ENCODE data around the gene PHLDA2.

PHLDA2 gene

DNA sequence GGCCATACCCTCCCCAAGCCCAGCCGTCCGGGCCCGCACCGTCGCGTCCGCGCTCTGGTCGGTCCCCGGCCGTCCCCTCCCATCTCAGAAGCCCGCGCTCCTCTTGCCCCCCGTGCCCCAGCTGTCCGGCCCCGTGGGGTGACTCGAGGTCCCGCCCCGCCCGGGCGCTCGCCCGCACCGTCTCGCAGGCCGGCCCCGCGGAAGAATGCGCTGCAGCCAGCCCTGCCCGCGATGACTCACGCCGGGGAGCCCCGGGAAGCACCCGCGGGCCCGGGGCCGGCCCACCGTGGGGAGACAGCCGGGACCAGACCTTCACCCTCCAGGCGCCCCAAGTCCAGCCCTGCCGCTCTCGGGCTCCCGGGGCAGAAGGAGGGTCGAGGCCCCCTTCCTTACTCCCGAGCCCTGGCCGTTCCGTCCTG is 320 bp upstream of the PHLDA2 start:
- TF ChIP-seq YY1 (tag by site-specific recombination; IDR thresholded peaks at IDR 0.05): no peak
- peak; percentile 70; the same call in 1 of the 2 replicates for TF ChIP-seq GLIS2 (tag by site-specific recombination; IDR thresholded peaks at IDR 0.05)
- TF ChIP-seq, protein P1, sequence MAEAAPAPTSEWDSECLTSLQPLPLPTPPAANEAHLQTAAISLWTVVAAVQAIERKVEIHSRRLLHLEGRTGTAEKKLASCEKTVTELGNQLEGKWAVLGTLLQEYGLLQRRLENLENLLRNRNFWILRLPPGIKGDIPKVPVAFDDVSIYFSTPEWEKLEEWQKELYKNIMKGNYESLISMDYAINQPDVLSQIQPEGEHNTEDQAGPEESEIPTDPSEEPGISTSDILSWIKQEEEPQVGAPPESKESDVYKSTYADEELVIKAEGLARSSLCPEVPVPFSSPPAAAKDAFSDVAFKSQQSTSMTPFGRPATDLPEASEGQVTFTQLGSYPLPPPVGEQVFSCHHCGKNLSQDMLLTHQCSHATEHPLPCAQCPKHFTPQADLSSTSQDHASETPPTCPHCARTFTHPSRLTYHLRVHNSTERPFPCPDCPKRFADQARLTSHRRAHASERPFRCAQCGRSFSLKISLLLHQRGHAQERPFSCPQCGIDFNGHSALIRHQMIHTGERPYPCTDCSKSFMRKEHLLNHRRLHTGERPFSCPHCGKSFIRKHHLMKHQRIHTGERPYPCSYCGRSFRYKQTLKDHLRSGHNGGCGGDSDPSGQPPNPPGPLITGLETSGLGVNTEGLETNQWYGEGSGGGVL (tag by site-specific recombination; IDR thresholded peaks at IDR 0.05): 0 out of 2 replicates have a peak, but pooled peaks have one; percentile 20
- TF ChIP-seq, protein P2, sequence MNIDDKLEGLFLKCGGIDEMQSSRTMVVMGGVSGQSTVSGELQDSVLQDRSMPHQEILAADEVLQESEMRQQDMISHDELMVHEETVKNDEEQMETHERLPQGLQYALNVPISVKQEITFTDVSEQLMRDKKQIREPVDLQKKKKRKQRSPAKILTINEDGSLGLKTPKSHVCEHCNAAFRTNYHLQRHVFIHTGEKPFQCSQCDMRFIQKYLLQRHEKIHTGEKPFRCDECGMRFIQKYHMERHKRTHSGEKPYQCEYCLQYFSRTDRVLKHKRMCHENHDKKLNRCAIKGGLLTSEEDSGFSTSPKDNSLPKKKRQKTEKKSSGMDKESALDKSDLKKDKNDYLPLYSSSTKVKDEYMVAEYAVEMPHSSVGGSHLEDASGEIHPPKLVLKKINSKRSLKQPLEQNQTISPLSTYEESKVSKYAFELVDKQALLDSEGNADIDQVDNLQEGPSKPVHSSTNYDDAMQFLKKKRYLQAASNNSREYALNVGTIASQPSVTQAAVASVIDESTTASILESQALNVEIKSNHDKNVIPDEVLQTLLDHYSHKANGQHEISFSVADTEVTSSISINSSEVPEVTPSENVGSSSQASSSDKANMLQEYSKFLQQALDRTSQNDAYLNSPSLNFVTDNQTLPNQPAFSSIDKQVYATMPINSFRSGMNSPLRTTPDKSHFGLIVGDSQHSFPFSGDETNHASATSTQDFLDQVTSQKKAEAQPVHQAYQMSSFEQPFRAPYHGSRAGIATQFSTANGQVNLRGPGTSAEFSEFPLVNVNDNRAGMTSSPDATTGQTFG (tag by site-specific recombination; IDR thresholded peaks at IDR 0.05; ENCODE audit: borderline replicate concordance): no peak
- TF ChIP-seq GLIS1 (tag by site-specific recombination; IDR thresholded peaks at IDR 0.05): peak; percentile 52; the same call in 1 of the 2 replicates
- TF ChIP-seq, protein P3, sequence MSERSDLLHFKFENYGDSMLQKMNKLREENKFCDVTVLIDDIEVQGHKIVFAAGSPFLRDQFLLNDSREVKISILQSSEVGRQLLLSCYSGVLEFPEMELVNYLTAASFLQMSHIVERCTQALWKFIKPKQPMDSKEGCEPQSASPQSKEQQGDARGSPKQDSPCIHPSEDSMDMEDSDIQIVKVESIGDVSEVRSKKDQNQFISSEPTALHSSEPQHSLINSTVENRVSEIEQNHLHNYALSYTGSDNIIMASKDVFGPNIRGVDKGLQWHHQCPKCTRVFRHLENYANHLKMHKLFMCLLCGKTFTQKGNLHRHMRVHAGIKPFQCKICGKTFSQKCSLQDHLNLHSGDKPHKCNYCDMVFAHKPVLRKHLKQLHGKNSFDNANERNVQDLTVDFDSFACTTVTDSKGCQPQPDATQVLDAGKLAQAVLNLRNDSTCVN (tag by site-specific recombination; optimal IDR thresholded peaks at IDR 0.05): peak; percentile 42
- no peak for TF ChIP-seq ZFP3 (tag by site-specific recombination; IDR thresholded peaks at IDR 0.05; ENCODE audit: low read depth)
- 0 out of 2 replicates have a peak, but pooled peaks have one; percentile 4 for TF ChIP-seq SP2 (tag by site-specific recombination; IDR thresholded peaks at IDR 0.05)
- TF ChIP-seq ZNF423 (tag by site-specific recombination; IDR thresholded peaks at IDR 0.05): 0 out of 2 replicates have a peak, but pooled peaks have one; percentile 26
- Histone ChIP-seq H3K9me3 (ENCODE audit: control insufficient read depth, insufficient read depth, low read depth, low read length) (no peaks in the 10 kb centered on the region), H3K4me1 (ENCODE audit: control insufficient read depth, insufficient read depth, low read length) (no peaks in the 10 kb centered on the region), H3K4me3 (ENCODE audit: low read depth, low read length) (peak overlapping the region; percentile 33), H3K27ac (ENCODE audit: extremely low read depth, low read depth, low read length) (no peak overlapping the region), H3K36me3 (ENCODE audit: control insufficient read depth in 2 of 2, insufficient read depth in 1 of 2, low read length in 2 of 2) (no peaks in the 10 kb centered on the region)
- CTCF ChIA-PET: interaction anchor here (0.6 to 3.7 kb wide), 19 partner anchors 9 to 916 kb away, joined by 3 to 25 read pairs (median 5); no protein-coding TSS in a partner anchor
- POLR2A ChIA-PET: interaction anchor here (0.6 to 2.3 kb wide), 24 partner anchors 10 to 398 kb away, joined by 3 to 22 read pairs (median 4); partner anchors contain the start of genes CDKN1C and NAP1L4

DNA sequence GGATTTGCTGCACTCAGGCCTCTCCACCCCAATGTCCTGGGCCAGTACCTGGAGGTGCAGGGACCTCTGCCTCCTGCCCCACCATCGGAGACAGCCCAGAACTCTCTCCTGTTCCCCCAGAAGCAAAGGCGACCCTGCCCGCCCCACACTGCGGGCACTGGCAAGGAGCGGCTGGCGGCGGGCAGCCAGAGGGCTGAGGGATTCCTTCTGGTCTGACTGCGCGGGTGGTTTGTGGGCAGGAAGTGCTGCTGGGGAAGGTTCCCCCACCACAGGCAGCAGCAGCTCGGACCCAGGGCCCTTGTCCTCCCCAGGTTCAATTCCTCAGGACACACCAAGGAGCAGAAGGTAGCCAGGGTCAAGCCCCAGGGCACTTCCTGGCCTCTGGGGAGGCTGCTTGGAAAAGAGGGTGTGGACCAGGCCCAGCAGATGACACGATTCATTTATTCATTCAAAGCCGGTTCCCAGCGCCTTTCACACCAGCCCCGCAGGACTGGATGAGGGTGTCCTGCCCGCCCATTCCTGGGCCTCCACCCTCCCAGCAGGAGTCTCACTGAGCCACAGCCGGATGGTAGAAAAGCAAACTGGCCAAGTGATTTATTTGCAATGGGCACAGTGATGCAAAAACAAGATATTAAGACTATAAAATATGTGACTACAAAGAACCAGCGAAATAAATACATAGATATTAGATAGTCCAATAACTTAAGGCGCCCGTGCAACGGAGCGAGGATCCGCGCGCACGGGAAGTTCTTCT is 1.2 kb downstream of the PHLDA2 start:
- TF ChIP-seq ZSCAN30 (tag by site-specific recombination; IDR thresholded peaks at IDR 0.05) (no peak), ZNF114 (tag by site-specific recombination; IDR thresholded peaks at IDR 0.05) (no peak), SP2 (tag by site-specific recombination; IDR thresholded peaks at IDR 0.05) (peak; percentile 11; the same call in 1 of the 2 replicates), ZNF416 (tag by site-specific recombination; IDR thresholded peaks at IDR 0.05) (no peak), ZNF433 (tag by site-specific recombination; IDR thresholded peaks at IDR 0.05; ENCODE audit: low read depth) (no peak), ZNF561 (tag by site-specific recombination; IDR thresholded peaks at IDR 0.05; ENCODE audit: borderline replicate concordance) (no peak), FEZF1 (tag by site-specific recombination; IDR thresholded peaks at IDR 0.05) (no peak), ZNF274 (IDR thresholded peaks at IDR 0.05; ENCODE audit: low read length) (no peak), ZNF274 (tag by site-specific recombination; IDR thresholded peaks at IDR 0.05; ENCODE audit: borderline replicate concordance) (no peak), ZIC2 (tag by site-specific recombination; IDR thresholded peaks at IDR 0.05) (peak; percentile 42), ZNF184 (tag by site-specific recombination; IDR thresholded peaks at IDR 0.05) (no peak), ZNF404 (tag by site-specific recombination; IDR thresholded peaks at IDR 0.05) (no peak), KLF1 (tag by site-specific recombination; IDR thresholded peaks at IDR 0.05) (peak; percentile 57), ZNF555 (tag by site-specific recombination; conservative IDR thresholded peaks at IDR 0.05) (no peak), ZNF596 (tag by site-specific recombination; IDR thresholded peaks at IDR 0.05) (no peak)
- TF ChIP-seq, protein P4, sequence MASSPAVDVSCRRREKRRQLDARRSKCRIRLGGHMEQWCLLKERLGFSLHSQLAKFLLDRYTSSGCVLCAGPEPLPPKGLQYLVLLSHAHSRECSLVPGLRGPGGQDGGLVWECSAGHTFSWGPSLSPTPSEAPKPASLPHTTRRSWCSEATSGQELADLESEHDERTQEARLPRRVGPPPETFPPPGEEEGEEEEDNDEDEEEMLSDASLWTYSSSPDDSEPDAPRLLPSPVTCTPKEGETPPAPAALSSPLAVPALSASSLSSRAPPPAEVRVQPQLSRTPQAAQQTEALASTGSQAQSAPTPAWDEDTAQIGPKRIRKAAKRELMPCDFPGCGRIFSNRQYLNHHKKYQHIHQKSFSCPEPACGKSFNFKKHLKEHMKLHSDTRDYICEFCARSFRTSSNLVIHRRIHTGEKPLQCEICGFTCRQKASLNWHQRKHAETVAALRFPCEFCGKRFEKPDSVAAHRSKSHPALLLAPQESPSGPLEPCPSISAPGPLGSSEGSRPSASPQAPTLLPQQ (tag by site-specific recombination; IDR thresholded peaks at IDR 0.05): no peak
- TF ChIP-seq, protein P5, sequence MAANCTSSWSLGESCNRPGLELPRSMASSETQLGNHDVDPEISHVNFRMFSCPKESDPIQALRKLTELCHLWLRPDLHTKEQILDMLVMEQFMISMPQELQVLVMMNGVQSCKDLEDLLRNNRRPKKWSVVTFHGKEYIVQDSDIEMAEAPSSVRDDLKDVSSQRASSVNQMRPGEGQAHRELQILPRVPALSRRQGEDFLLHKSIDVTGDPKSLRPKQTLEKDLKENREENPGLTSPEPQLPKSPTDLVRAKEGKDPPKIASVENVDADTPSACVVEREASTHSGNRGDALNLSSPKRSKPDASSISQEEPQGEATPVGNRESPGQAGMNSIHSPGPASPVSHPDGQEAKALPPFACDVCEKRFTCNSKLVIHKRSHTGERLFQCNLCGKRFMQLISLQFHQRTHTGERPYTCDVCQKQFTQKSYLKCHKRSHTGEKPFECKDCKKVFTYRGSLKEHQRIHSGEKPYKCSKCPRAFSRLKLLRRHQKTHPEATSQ (tag by site-specific recombination; IDR thresholded peaks at IDR 0.05): no peak

More for the DNA sequence above, 1.2 kb downstream of the PHLDA2 start:
- ChIA-PET CTCF (interaction anchor here (0.6 to 3.7 kb wide), 4 partner anchors 11 to 414 kb away, joined by 3 to 25 read pairs (median 4); no protein-coding TSS in a partner anchor), POLR2A (interaction anchor here (1.2 to 2.3 kb wide), 8 partner anchors 10 to 122 kb away, joined by 4 to 22 read pairs (median 10); partner anchors contain the start of genes CDKN1C and NAP1L4)
- H3K4me1 ChIP-seq (ENCODE audit: control insufficient read depth, insufficient read depth, low read length): no peaks in the 10 kb centered on the region
- H3K4me3 ChIP-seq (ENCODE audit: low read depth, low read length): peak overlapping the region; percentile 54
- no peaks in the 10 kb centered on the region for H3K9me3 ChIP-seq (ENCODE audit: control insufficient read depth, insufficient read depth, low read depth, low read length)
- no peak overlapping the region; the same call in 1 of the 2 replicates for H3K27ac ChIP-seq (ENCODE audit: extremely low read depth, low read depth, low read length)
- H3K36me3 ChIP-seq (ENCODE audit: control insufficient read depth in 2 of 2, insufficient read depth in 1 of 2, low read length in 2 of 2): no peaks in the 10 kb centered on the region
